NB4 (cell line): ENCODE data around the gene TNFAIP8L3.

Experiments used
- POLR2A ChIP-seq: IDR thresholded peaks from 2 replicates; pipeline ENCODE4 v1.6.1; 2011; ENCODE audit warnings: mild to moderate bottlenecking; ENCODE audit not compliant: insufficient read length; ENCODE audit errors: extremely low read depth
- TF ChIP-seq, protein P1 (sequence below): IDR thresholded peaks from one replicate; pipeline ENCODE4 v1.5.1; 2012; ENCODE audit warnings: low read depth, low read length
- TF ChIP-seq, protein P2 (sequence below): IDR thresholded peaks from 2 replicates; pipeline ENCODE4 v1.6.1; 2011; ENCODE audit warnings: low read depth, low read length

DNA sequence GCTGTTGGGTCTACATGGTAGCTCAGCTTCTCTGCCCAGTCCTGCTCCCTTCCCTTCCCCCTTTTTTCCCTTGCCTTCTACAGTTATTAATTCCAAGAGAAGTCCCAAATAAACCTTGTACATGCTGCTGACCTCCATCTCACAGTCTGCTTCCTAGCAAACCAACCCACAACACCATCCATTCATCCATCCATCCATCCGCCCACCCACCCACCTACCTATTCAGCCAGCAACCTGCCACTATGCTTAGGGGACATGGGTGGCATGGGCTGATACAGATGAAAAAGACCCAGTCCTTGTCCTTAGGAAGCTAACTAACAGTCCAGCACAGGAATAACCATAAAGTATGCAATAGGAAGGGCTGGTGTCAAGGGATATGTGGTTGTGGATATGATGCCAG lies 5.7 kb downstream of the TNFAIP8L3 start:
- TF ChIP-seq, protein P1, sequence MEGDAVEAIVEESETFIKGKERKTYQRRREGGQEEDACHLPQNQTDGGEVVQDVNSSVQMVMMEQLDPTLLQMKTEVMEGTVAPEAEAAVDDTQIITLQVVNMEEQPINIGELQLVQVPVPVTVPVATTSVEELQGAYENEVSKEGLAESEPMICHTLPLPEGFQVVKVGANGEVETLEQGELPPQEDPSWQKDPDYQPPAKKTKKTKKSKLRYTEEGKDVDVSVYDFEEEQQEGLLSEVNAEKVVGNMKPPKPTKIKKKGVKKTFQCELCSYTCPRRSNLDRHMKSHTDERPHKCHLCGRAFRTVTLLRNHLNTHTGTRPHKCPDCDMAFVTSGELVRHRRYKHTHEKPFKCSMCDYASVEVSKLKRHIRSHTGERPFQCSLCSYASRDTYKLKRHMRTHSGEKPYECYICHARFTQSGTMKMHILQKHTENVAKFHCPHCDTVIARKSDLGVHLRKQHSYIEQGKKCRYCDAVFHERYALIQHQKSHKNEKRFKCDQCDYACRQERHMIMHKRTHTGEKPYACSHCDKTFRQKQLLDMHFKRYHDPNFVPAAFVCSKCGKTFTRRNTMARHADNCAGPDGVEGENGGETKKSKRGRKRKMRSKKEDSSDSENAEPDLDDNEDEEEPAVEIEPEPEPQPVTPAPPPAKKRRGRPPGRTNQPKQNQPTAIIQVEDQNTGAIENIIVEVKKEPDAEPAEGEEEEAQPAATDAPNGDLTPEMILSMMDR: no peak
- TF ChIP-seq POLR2A: no peak
- TF ChIP-seq, protein P2, sequence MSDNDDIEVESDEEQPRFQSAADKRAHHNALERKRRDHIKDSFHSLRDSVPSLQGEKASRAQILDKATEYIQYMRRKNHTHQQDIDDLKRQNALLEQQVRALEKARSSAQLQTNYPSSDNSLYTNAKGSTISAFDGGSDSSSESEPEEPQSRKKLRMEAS: no peak
